GM13977 (cell line): Measurements from ENCODE around the gene PRKCE.

Source experiments
- DNase-seq: peaks from one replicate; pipeline ENCODE4 v3.0.0; 2012; ENCODE audit warnings: low spot score
- CTCF ChIP-seq: IDR thresholded peaks from 2 replicates; pipeline ENCODE4 v1.5.1; 2012; ENCODE audit warnings: mild to moderate bottlenecking, control low read depth; ENCODE audit not compliant: insufficient read depth; ENCODE audit errors: extremely low read depth, missing control alignments
- in situ Hi-C: fragments of 300-500 bp; cut with MboI; formaldehyde crosslinking; loops from one replicate; pipeline ENCODE4 v1.12.0; 2022; ENCODE audit warnings: low sequenced_read_pairs, low pct_unique_long_range_greater_than_20kb, mixed read lengths, inconsistent platforms; ENCODE audit not compliant: unreplicated experiment

PRKCE gene

DNA sequence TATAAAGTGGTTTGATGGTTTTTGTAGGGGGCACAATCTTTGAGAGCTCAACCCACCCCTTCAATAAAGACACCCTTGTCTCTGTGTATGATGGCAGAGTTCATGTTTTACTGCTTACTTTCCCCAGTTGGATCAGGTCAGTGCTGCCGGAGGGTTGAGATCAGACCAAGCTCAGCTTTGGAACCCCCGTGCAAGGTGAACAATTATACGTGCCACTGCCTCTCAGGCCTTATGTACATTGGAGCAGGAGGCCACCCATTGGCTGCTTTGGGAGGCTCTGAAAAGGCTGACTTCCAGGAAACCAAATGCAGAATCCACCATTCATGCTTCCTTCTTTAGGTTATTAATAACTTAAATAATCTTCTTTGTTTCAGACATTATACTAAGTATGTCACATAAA lies 542.4 kb downstream of the PRKCE start:
- no peak for TF ChIP-seq CTCF
- DNase-seq = no peak
- in situ Hi-C loops = no loop called here

DNA sequence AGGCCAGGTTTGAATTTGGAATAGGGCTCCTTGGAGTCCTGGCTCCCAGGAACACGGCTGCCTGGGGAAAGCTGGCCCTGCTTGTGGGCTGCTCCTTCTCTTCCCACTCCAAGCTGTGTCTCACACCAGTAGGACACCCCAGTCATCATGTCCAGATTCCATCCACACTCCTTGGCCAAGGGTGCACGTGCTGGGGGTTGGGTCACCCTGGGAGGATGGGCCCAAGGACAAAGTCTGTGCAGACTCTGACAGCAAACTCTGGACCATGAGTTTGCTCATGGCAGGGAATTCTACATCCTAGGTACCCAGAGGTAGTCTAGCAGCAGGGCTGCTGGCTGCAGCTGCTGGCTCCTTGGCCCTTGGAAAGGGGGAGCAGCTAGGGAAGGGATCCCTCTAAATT lies 543.4 kb downstream of the PRKCE start:
- in situ Hi-C loops = no loop called here
- no peak for DNase-seq
- TF ChIP-seq CTCF = no peak

GRCh38 chr2:46195819-46196218 lies 544.3 kb downstream of the PRKCE start:
- DNase-seq = no peak
- TF ChIP-seq CTCF = no peak
- in situ Hi-C loops = no loop called here

GRCh38 chr2:46196871-46197462 lies 545.5 kb downstream of the PRKCE start:
- TF ChIP-seq CTCF = no peak
- DNase-seq = no peak
- in situ Hi-C loops = no loop called here

GRCh38 chr2:46197672-46198071 lies 546.2 kb downstream of the PRKCE start:
- no peak for TF ChIP-seq CTCF
- DNase-seq = peak; percentile 3
- in situ Hi-C loops = no loop called here

DNA sequence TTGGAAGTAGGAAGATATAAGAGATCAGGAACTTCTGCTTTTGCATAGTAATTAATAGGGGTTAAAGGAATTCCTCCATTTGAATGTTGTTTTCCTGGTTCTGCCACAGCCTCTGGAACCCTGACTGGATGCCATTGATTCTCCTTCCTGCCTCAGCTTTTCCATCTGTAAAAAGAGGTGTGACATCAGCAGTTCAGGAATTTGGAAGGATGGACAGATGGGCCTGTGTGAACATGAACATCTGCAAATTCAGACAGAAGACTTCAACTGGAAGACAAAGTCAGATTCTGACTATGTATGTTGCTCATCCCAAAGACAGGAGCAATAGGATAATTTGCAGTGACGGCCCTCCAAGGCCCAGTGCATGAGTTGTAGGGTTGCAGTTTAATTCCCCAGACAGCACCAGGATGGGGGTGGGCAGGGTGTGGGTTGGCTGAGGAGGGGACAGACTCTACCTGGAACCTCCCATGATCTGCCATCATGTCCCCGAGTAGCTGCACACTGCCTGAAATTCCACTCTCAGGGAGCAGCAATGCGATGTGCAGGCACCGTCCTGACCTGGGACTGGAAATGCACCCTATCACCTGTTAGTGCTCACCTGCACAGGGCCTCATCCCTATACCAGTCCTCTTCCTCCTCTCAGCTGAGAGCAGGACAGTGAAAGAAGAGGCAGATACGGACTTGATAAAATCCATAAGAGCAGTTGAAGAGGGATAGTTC lies 546.8 kb downstream of the PRKCE start:
- no peak for TF ChIP-seq CTCF

More for the DNA sequence above, 546.8 kb downstream of the PRKCE start:
- peak; percentile 2 for DNase-seq
- in situ Hi-C loops = no loop called here
